Right lobe of liver (tissue), 6 donors: ENCODE measurements around the gene ALB. TPM values are rescaled to one million over a fixed set of nuclear protein-coding genes. Genes with fewer than 3 reads are reported as not detected.
A peak's percentile ranks its signal among the peaks of the same experiment; 100 is the strongest.

Source experiments
- ATAC-seq, 4 donors: fragments of 200-7000 bp; cut with Tn5 transposase; one replicate each; pipeline ENCODE4 v1.9.1; 2020; ENCODE audit warnings: mild to moderate bottlenecking in 4 of 4, moderate library complexity in 4 of 4
- DNase-seq, 3 donors: peaks; one replicate each; pipeline ENCODE4 v3.0.0-alpha.2; 2020
- H3K27ac ChIP-seq, 3 donors: fragments of 200-600 bp; one replicate each; pipeline ENCODE4 v1.8.0; 2022
- H3K27me3 ChIP-seq, 2 donors: fragments of 200-600 bp; one replicate each; pipeline ENCODE4 v1.8.0; 2022
- H3K36me3 ChIP-seq, 4 donors: fragments of 200-600 bp; sonication (generic) in 1 of 4; one replicate each; pipeline versions ENCODE4 v1.5.1 to v1.8.0; 2017 to 2022; ENCODE audit warnings: control low read depth in 1 of 4
- H3K4me1 ChIP-seq, 4 donors: fragments of 200-600 bp; sonication (generic) in 1 of 4; one replicate each; pipeline versions ENCODE4 v1.5.1 to v1.8.0; 2017 to 2022; ENCODE audit warnings: control low read depth in 1 of 4
- H3K4me3 ChIP-seq, 3 donors: fragments of 200-600 bp; one replicate each; pipeline ENCODE4 v1.8.0; 2022
- H3K9me3 ChIP-seq, 4 donors: fragments of 200-600 bp; sonication (generic) in 1 of 4; one replicate each; pipeline versions ENCODE4 v1.5.1 to v1.8.0; 2017 to 2022; ENCODE audit warnings: control low read depth in 1 of 4
- CTCF ChIP-seq, 4 donors: fragments of 200-600 bp in 3 of 4; fragments of 450-650 bp in 1 of 4; IDR thresholded peaks; one replicate each; pipeline versions ENCODE4 v1.5.1 to v1.8.0; 2016 to 2022; ENCODE audit warnings: antibody characterized with exemption in 4 of 4, mild to moderate bottlenecking in 2 of 4
- POLR2A ChIP-seq: fragments of 450-650 bp; IDR thresholded peaks from one replicate; pipeline ENCODE4 v1.6.1; 2017; ENCODE audit warnings: antibody characterized with exemption, mild to moderate bottlenecking
- WGBS: methylation state at CpG from one replicate; pipeline ENCODE4 v1.1.6; 2018; ENCODE audit warnings: low coverage, low lambda C conversion rate; ENCODE audit not compliant: insufficient coverage; ENCODE audit errors: missing lambda C conversion rate; 5-methylcytosine and 5-hydroxymethylcytosine counted together
- intact Hi-C, 2 donors: fragments of 100-400 bp; cut with DNase I; formaldehyde crosslinking; loops; one replicate each; pipeline versions ENCODE4 v1.11.2 to v1.14.1; 2022
- total RNA-seq, 6 experiments: library from RNA; depleted of rRNA in 2 of 6; stranded (reverse); fragments of >200 nt in 2 of 6; fragmentation: NEBNext Ultra II Directional in 3 of 6; extraction: Animal tissue kit (Norgen Biotek cat#: 25700) in 3 of 6; gene quantifications; one replicate each; pipeline versions ENCODE4 v1.1.0 to v1.2.4, GENCODE V29; 2016 to 2023
- donor health status: DM: no; HTN: yes; CAD: no.
- donor health status: DM: no; HTN: no; CAD: no.
- donor health status: DM: no; HTN: no; CAD: no.
- donor health status: DM: no; HTN: yes; CAD: no.
- donor health status: DM: no; HTN: yes; CAD: no.

Gene ALB
- total RNA-seq, 6 experiments from 2014 or later, result 46,361 to 117,834 (median 75,397) TPM

- intact Hi-C loops, result no loop called here
- Histone ChIP-seq H3K27me3 (no peaks in the 10 kb centered on the region), H3K36me3 (peaks cover 0 to 39% (median 19%) of the 10 kb centered on the region in 4 donors), H3K4me1 (no peaks in the 10 kb centered on the region), H3K27ac (no peak overlapping the region), H3K4me3 (no peak overlapping the region), H3K9me3 (no peaks in the 10 kb centered on the region)
- DNase-seq (no peak), ATAC-seq (peak in 1 of 4 donors; percentile 30)
- 21% methylated on average over 4 of the region's 4 CpGs for WGBS
- no peak for TF ChIP-seq CTCF (IDR thresholded peaks at IDR 0.05)
- no peak for TF ChIP-seq POLR2A
Measured at GRCh38 chr4:73422458-73422752, 18.3 kb downstream of the ALB start.

GRCh38 chr4:73423184-73423583 is 19.1 kb downstream of the ALB start:
- intact Hi-C loops, result no loop called here
- Histone ChIP-seq H3K4me3 (no peak overlapping the region), H3K36me3 (peaks cover 0 to 31% (median 14%) of the 10 kb centered on the region in 4 donors), H3K4me1 (no peaks in the 10 kb centered on the region), H3K27ac (peak overlapping the region in 1 of 3 donors; percentile 4), H3K9me3 (no peaks in the 10 kb centered on the region), H3K27me3 (no peaks in the 10 kb centered on the region)
- ATAC-seq (no peak), DNase-seq (no peak)
- no peak for TF ChIP-seq POLR2A
- no peak for TF ChIP-seq CTCF (IDR thresholded peaks at IDR 0.05)

GRCh38 chr4:73426666-73427065 is 22.6 kb downstream of the ALB start:
- H3K4me1 ChIP-seq, result peaks cover 0 to 23% (median 2%) of the 10 kb centered on the region in 4 donors
- no peak overlapping the region for H3K4me3 ChIP-seq
- no peaks in the 10 kb centered on the region for H3K36me3 ChIP-seq
- H3K27me3 ChIP-seq, result no peaks in the 10 kb centered on the region
- no peaks in the 10 kb centered on the region for H3K9me3 ChIP-seq
- intact Hi-C loops, result no loop called here
- ATAC-seq (no peak), DNase-seq (no peak)
- no peak for TF ChIP-seq POLR2A
- TF ChIP-seq CTCF (IDR thresholded peaks at IDR 0.05), result no peak
- H3K27ac ChIP-seq, result no peak overlapping the region
- WGBS, result 60% methylated on average over 3 of the region's 3 CpGs

- Histone ChIP-seq H3K9me3 (no peaks in the 10 kb centered on the region), H3K4me3 (no peak overlapping the region), H3K36me3 (no peaks in the 10 kb centered on the region), H3K4me1 (peaks cover 0 to 40% (median 10%) of the 10 kb centered on the region in 4 donors), H3K27ac (no peak overlapping the region), H3K27me3 (no peaks in the 10 kb centered on the region)
- WGBS, result 53% methylated on average over 2 of the region's 2 CpGs
- ATAC-seq (no peak), DNase-seq (no peak)
- intact Hi-C loops, result no loop called here
- TF ChIP-seq CTCF (IDR thresholded peaks at IDR 0.05) (no peak), POLR2A (no peak)
Measured at GRCh38 chr4:73429118-73429517, 25.0 kb downstream of the ALB start.
